ENCODE data around the gene OPTC.
A peak's percentile ranks its signal among the peaks of the same experiment; 100 is the strongest.

Gene OPTC

GRCh38 chr1:203491664-203492063 is 2.3 kb upstream of the OPTC start:
- no peak for DNase-seq

DNA sequence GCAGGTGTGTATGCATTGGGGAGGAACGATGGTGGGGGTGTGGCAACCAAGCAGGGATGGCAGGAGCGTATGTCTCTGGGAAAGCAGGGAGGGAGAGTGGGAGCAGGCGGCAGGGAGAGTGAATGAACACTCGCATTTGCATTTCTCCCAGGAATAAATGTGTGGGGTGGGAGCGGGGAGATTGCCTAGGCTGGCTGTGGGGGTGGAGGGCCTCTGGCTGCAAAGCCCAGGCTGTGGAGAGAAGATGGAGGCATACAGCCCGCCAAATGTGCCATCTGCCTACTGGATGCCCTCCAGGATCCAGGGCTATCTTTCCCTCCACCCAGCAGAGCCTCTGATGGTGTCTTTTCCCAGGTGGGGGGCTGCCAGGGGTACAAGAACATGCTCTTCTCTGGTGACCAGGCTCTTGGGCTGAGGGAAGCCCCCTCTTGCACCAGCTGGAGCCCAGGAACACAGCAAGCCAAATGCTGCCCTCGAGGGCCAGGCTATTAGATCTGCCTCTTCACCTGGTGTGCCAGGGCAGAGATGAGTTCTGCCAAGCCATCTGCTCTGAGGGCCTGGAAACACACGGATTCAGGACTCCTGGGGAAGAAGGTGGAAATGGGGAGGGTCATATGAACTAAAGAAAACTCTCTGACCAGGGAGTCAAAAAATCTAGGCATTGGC is 1.7 kb upstream of the OPTC start:
- no peak for DNase-seq

GRCh38 chr1:203492748-203493130 is 1.2 kb upstream of the OPTC start:
- no peak for DNase-seq

DNA sequence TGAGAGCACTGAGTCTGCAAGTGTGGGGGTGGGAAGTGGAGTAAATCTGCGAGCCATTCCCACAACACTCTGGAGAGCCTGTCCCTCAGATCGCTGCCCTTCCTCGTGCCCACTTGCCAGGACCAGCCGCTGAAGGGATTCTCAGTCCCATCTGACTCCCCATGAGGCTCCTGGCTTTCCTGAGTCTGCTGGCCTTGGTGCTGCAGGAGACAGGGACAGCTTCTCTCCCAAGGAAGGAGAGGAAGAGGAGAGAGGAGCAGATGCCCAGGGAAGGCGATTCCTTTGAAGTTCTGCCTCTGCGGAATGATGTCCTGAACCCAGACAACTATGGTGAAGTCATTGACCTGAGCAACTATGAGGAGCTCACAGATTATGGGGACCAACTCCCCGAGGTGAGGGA is 1.9 kb downstream of the OPTC start:
- no peak for DNase-seq

DNA sequence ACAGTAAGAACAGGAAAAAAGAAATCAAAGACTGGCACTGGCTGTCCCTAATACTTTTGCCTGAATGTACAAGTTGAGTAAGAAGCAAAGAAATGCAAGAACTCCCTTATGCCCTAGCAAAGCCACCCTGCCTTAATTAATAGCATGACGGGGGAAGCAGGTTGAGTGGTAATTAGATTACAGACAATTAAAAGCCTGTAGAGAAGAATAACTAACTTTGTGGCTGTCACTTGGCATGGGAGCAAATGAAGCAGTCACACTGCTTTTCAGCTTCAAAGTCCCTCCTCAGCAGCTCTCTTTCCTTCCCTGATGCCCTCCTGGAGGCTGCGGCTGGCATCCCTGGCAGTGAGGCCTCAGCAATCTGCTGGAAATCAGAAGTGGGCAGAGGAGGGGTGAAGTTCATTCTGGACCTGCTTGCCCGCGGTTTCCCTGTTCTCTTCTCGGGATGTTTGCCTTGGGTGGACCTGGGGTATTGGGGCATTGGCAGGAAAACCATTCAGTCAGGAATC is 3.4 kb downstream of the OPTC start:
- no peak for DNase-seq

- no peak for DNase-seq
Observed at GRCh38 chr1:203499643-203500278, 5.8 kb downstream of the OPTC start.

GRCh38 chr1:203500279-203500678 is 6.3 kb downstream of the OPTC start:
- no peak for DNase-seq

- no peak for DNase-seq
Observed at GRCh38 chr1:203503836-203504235, 9.9 kb downstream of the OPTC start.

- DNase-seq, result peak; percentile 67
Observed at GRCh38 chr1:203504400-203505250, 10.7 kb downstream of the OPTC start.

- DNase-seq, result no peak
Observed at GRCh38 chr1:203505526-203506204, 11.7 kb downstream of the OPTC start.

- DNase-seq, result no peak
Observed at GRCh38 chr1:203506858-203507626, 13.1 kb downstream of the OPTC start.

DNA sequence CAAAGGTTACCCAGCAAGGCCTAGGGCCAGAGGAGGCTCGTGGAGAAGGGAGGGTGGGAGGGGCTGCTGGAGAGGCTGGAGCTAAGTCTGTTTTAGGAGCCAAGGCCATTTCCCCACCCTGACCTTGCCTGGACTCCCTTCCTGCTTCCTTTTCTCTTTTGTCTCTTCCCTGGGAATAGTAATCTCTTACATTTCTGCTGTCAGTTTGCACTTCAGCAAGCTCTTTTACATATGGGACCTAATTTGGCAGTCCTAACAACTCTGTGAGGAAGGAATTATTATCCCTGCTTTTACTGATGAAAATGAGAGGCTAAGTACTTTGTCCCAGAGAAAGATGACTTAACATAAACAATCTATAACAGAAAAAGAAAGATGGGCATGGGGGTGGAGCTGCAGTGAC is 13.8 kb downstream of the OPTC start:
- DNase-seq, result no peak

DNA sequence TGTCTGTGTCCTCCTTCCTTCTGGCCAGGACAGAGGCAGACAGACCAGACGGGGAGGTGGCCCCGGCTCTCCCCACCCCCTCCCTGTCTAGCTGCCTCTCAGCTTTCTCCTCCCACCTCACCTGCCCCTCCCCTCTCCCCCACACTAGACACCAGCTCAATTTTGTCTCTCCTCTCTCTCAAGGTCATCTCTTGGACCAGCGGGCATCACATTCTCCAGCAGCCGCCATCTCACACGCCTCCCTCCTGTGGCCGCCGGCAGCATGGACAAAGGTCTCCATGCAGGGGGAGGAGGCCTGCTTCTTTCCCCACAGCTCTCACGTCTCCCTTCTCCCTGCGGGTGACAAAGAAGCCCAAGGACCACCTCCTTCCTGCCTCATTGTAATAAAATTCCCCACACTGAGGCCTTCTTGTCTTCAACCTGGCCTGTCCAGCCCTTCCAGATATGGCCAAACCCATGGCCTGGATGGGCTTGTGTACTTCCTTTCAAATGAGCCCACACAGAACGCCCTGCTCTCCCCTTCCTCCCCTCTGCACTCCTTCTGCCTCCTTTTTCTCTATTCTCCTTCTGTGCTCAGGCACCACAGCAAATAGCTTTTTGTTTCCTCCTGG is 14.6 kb downstream of the OPTC start:
- peak; percentile 62 for DNase-seq

DNA sequence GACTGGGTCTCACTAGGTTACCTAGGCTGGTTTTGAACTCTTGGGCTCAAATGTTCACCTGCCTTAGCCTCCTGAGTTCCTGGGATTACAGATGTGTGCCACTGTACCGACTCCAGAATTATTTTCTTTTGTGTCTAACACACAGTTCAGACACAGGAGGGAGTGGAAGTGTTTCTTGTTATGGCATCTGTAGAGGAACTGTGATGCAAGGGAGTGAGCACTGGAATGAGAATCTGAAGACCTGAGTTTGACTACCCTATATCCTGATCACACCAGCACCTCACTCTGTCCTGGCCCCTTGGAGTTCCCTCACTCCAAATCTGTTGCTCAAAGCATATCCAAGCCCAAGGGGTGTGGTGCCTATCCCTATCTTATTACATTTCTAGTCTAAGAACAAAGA is 15.2 kb downstream of the OPTC start:
- DNase-seq, result no peak

- no peak for DNase-seq
Observed at GRCh38 chr1:203511513-203511912, 17.6 kb downstream of the OPTC start.

GRCh38 chr1:203511930-203512329 is 18.0 kb downstream of the OPTC start:
- DNase-seq, result no peak

DNA sequence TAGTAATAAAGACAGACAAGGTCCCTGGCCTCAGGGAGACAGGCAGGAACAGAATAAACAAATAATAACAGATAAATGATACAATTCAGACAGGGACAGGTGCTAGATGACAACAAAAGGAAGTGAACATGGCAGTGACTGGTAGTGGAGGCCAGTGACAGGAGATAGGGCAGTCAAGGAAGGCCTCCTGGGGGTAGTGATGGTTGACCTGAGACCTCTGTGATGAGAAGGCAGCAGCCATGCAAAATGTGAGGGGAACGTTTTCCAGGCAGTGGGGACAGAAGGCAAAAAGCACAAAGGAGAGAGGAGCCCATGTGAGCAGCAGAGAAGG is 18.5 kb downstream of the OPTC start:
- no peak for DNase-seq

GRCh38 chr1:203512848-203513584 is 19.1 kb downstream of the OPTC start:
- DNase-seq, result no peak

GRCh38 chr1:203513585-203514031 is 19.7 kb downstream of the OPTC start:
- DNase-seq, result no peak

- no peak for DNase-seq
Observed at GRCh38 chr1:203516184-203516583, 22.2 kb downstream of the OPTC start.

DNA sequence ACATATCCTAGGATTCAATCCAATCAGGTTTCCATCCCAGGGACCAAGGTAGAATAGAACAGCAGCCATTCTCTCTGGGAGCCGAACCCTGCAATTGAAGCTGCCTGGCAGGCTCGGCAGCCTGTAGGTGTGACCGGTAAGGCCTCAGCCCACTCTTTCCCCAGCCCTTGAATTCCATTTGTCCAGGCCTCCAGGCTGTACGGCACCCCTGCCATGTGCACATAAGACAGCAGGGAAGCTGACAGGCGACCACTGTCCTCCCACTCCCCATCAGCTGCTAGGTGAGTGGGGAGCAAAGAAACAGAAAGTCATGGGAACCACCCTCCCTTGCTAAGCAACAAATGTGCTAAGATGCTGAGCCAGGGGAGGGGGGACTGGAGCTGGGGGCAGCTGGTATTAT is 23.0 kb downstream of the OPTC start:
- no peak for DNase-seq
